ENCODE data around the gene OXT.

DNA sequence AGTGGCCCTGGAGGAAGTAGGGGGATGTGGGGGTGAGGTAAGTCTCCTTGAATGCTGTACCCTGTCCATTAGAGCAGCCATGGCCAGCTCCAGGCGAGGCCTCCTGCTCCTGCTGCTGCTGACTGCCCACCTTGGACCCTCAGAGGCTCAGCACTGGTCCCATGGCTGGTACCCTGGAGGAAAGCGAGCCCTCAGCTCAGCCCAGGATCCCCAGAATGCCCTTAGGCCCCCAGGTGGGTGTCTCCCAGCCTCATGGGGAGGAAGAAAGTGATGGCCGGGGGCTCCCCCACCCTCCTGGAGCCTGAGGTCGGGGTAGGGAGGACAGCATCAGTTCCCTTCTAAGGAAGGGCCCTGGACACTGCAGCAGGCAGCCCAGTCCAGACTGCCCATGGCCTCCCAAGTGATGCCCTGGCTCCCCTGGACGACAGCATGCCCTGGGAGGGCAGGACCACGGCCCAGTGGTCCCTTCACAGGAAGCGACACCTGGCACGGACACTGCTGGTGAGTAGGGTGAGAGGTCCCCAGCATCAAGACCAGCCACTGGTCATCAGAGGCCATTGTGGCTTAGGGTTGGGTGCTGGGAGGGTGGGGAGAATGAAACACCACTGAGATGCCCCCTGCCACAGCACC lies 27.0 kb upstream of the OXT start:
- TF ChIP-seq, protein P1, sequence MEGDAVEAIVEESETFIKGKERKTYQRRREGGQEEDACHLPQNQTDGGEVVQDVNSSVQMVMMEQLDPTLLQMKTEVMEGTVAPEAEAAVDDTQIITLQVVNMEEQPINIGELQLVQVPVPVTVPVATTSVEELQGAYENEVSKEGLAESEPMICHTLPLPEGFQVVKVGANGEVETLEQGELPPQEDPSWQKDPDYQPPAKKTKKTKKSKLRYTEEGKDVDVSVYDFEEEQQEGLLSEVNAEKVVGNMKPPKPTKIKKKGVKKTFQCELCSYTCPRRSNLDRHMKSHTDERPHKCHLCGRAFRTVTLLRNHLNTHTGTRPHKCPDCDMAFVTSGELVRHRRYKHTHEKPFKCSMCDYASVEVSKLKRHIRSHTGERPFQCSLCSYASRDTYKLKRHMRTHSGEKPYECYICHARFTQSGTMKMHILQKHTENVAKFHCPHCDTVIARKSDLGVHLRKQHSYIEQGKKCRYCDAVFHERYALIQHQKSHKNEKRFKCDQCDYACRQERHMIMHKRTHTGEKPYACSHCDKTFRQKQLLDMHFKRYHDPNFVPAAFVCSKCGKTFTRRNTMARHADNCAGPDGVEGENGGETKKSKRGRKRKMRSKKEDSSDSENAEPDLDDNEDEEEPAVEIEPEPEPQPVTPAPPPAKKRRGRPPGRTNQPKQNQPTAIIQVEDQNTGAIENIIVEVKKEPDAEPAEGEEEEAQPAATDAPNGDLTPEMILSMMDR (conservative IDR thresholded peaks at IDR 0.05; ENCODE audit: low read length) = no peak
- no peak for TF ChIP-seq EZH2phosphoT487 (IDR thresholded peaks at IDR 0.05; ENCODE audit: borderline replicate concordance, low read depth, low read length)
